Thyroid gland (tissue), 4 donors: ENCODE results near the gene ULK4. TPM values are rescaled to one million over a fixed set of nuclear protein-coding genes. Genes with fewer than 3 reads are reported as not detected.

Experiments
- DNase-seq, 2 donors: peaks; one replicate each; pipeline ENCODE4 v3.0.0-alpha.2; 2019
- H3K27ac ChIP-seq, 3 donors: fragments of 200-600 bp; sonication (generic); 1 replicate in 2 of 3; 2 replicates in 1 of 3; pipeline ENCODE4 v1.5.1; 2016 to 2019; ENCODE audit warnings: mild to moderate bottlenecking in 1 of 3, moderate library complexity in 1 of 3
- H3K27me3 ChIP-seq: fragments of 200-600 bp; sonication (generic); one replicate; pipeline ENCODE4 v1.5.1; 2019
- H3K36me3 ChIP-seq, 2 donors: fragments of 200-600 bp; sonication (generic); one replicate each; pipeline ENCODE4 v1.5.1; 2016 to 2019
- H3K4me1 ChIP-seq, 2 donors: fragments of 200-600 bp; sonication (generic); one replicate each; pipeline ENCODE4 v1.5.1; 2017 to 2019
- H3K4me3 ChIP-seq, 3 donors: fragments of 200-600 bp; sonication (generic); replicated peaks in 1 of 3; 1 replicate in 2 of 3; 2 replicates in 1 of 3; pipeline ENCODE4 v1.5.1; 2016; ENCODE audit warnings: mild to moderate bottlenecking in 1 of 3
- H3K9me3 ChIP-seq: fragments of 200-600 bp; sonication (generic); one replicate; pipeline ENCODE4 v1.5.1; 2017
- POLR2A ChIP-seq, 2 donors: fragments of 450-650 bp; IDR thresholded peaks; one replicate each; pipeline ENCODE4 v1.6.1; 2017; ENCODE audit warnings: antibody characterized with exemption in 2 of 2, mild to moderate bottlenecking in 2 of 2, moderate library complexity in 1 of 2
- WGBS, 2 donors: methylation state at CpG; one replicate each; pipeline ENCODE4 v1.1.5; 2017; 5-methylcytosine and 5-hydroxymethylcytosine counted together
- intact Hi-C: fragments of 100-400 bp; cut with DNase I; formaldehyde crosslinking; loops from one replicate; pipeline ENCODE4 v1.15.1; 2023
- total RNA-seq, 4 donors: library from RNA; depleted of rRNA; stranded (reverse); fragments of >200 nt; gene quantifications; one replicate each; pipeline ENCODE4 v1.2.3, GENCODE V29; 2016
- TF ChIP-seq, protein P1 (sequence below), 6 experiments: fragments of 200-600 bp in 3 of 6; fragments of 450-650 bp in 3 of 6; sonication (generic) in 3 of 6; IDR thresholded peaks; one replicate each; pipeline ENCODE4 v1.5.1; 2016 to 2019; ENCODE audit warnings: antibody characterized with exemption in 6 of 6, mild to moderate bottlenecking in 2 of 6, inconsistent platforms in 1 of 6, moderate library complexity in 1 of 6

ULK4 gene
- total RNA-seq, 4 donors from 2014 or later = 18.7 to 58.2 (median 43.3) TPM

DNA sequence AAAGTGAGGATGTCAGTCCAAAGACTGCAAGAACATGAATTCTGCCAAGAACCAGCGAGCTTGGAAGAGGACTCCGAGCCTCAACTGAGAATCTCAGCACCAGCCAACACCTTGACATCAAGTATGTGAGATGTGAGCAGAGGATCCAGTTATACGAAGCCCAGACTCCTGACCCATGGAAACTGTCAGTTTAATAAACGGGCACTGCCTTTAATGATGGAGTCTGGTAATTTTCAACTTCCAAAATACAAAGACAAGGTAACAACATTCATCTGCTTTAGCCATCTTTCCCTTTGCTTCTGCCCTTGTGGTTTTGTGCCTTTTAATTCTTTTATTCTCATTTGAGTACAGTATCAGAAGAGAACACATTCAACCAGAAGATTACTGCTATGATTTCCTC, 211.9 kb downstream of the ULK4 start:
- Histone ChIP-seq H3K4me1 (no peaks in the 10 kb centered on the region), H3K27ac (no peak overlapping the region), H3K27me3 (no peaks in the 10 kb centered on the region), H3K4me3 (no peak overlapping the region), H3K36me3 (no peaks in the 10 kb centered on the region), H3K9me3 (no peaks in the 10 kb centered on the region)
- DNase-seq = no peak
- TF ChIP-seq POLR2A (IDR thresholded peaks at IDR 0.05) = no peak
- TF ChIP-seq, protein P1, sequence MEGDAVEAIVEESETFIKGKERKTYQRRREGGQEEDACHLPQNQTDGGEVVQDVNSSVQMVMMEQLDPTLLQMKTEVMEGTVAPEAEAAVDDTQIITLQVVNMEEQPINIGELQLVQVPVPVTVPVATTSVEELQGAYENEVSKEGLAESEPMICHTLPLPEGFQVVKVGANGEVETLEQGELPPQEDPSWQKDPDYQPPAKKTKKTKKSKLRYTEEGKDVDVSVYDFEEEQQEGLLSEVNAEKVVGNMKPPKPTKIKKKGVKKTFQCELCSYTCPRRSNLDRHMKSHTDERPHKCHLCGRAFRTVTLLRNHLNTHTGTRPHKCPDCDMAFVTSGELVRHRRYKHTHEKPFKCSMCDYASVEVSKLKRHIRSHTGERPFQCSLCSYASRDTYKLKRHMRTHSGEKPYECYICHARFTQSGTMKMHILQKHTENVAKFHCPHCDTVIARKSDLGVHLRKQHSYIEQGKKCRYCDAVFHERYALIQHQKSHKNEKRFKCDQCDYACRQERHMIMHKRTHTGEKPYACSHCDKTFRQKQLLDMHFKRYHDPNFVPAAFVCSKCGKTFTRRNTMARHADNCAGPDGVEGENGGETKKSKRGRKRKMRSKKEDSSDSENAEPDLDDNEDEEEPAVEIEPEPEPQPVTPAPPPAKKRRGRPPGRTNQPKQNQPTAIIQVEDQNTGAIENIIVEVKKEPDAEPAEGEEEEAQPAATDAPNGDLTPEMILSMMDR (IDR thresholded peaks at IDR 0.05) = no peak
- WGBS, 2 donors = 90 to 96% methylated on average over 4 of the region's 4 CpGs
- intact Hi-C loops = no loop called here

DNA sequence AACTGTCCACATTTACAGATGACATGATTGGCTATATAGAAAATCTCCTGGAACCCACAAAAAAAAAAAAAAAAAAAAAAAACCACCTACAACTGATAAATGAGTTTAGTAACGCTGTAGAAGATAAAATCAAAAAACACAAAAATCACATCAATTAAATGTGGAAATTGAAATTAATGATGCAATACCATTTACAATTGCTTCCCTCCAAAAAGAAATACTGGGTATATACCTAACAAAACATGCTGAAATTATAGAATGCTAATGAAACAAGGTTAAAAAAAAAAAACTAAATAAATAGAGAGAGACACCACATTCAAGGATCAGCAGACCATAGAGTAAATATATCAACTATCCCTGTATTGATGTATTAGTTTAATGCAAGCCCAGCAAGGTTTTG, 215.7 kb downstream of the ULK4 start:
- Histone ChIP-seq H3K36me3 (no peaks in the 10 kb centered on the region), H3K9me3 (no peaks in the 10 kb centered on the region), H3K4me1 (no peaks in the 10 kb centered on the region), H3K4me3 (no peak overlapping the region), H3K27ac (no peak overlapping the region), H3K27me3 (no peaks in the 10 kb centered on the region)
- intact Hi-C loops = no loop called here
- 98 to 100% methylated on average over 1 of the region's 1 CpG for WGBS, 2 donors
- TF ChIP-seq, protein P1 (IDR thresholded peaks at IDR 0.05) = no peak
- no peak for TF ChIP-seq POLR2A (IDR thresholded peaks at IDR 0.05)
- DNase-seq = no peak

DNA sequence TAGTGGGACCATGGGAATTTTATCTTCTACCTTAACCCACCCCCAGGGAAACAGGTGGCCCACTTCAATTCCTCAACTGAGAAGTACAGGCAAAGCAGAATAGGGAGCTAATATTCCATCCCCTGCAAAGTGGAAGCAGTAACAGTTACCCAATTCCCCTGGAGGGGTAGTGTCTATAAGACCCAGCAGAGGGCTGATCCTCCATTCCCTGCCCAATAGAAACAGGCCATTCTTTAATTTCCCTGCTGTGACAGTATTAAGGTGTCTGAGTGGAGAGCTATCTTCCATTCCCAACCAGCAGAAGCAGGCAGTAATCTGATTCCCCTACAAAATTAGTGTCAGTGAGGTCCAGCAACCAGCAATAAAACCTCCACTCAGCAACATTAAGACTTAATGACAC, 219.8 kb downstream of the ULK4 start:
- no peaks in the 10 kb centered on the region for H3K9me3 ChIP-seq
- no peak for TF ChIP-seq POLR2A (IDR thresholded peaks at IDR 0.05)
- TF ChIP-seq, protein P1 (IDR thresholded peaks at IDR 0.05) = no peak
- H3K4me1 ChIP-seq = no peaks in the 10 kb centered on the region
- intact Hi-C loops = no loop called here
- no peak for DNase-seq
- no peak overlapping the region for H3K27ac ChIP-seq
- H3K27me3 ChIP-seq = no peaks in the 10 kb centered on the region
- H3K4me3 ChIP-seq = no peak overlapping the region
- H3K36me3 ChIP-seq = no peaks in the 10 kb centered on the region

DNA sequence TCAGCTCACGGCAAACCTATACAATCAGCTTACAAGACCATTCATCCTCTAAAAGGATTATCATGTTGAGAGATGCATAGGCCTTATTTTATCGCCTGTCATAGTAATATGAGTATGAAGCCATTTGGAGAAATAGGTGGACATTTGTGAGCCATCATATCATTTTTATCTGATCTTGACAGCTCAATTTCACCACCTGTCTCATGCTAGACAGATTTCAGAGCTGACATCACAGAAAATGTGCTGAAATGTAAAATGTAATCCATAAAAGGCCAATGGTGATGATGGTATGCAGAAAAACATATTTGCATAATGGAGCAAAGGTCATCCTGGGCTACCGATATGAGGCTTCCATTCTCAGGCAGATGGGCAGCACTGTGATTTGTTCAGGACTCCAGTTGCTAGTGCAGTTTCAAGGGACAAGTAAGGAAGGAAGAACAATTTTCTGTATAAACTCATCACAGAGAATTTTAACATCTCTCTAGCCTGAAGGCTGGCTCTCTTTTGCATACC, 221.5 kb downstream of the ULK4 start:
- H3K4me1 ChIP-seq = no peaks in the 10 kb centered on the region
- no peaks in the 10 kb centered on the region for H3K36me3 ChIP-seq
- H3K4me3 ChIP-seq = no peak overlapping the region
- intact Hi-C loops = no loop called here
- TF ChIP-seq, protein P1 (IDR thresholded peaks at IDR 0.05) = no peak
- TF ChIP-seq POLR2A (IDR thresholded peaks at IDR 0.05) = no peak
- no peaks in the 10 kb centered on the region for H3K9me3 ChIP-seq
- no peak for DNase-seq
- no peak overlapping the region for H3K27ac ChIP-seq
- 91 to 93% methylated on average over 3 of the region's 3 CpGs for WGBS, 2 donors
- H3K27me3 ChIP-seq = no peaks in the 10 kb centered on the region

DNA sequence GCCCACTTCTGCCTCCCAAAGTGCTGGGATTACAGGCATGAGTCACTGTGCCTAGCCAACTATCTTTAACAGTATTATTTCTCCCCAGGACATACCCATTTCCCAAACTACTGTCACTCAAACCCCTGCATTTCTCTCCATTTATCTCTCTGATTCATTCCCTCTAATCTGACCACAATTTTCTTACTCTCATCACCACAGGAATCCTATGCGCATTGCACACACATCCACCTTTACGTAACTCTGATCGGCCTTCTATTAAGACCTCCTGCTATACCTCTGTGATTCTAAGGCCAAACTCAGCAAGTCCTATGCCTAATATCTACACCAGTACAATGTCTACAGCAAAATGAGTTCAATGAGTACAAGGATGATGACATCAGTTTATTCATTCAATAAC, 235.0 kb downstream of the ULK4 start:
- no peak overlapping the region for H3K4me3 ChIP-seq
- H3K36me3 ChIP-seq = no peaks in the 10 kb centered on the region
- no peak for TF ChIP-seq POLR2A (IDR thresholded peaks at IDR 0.05)
- WGBS, 2 donors = 98% methylated on average over 3 of the region's 3 CpGs
- H3K4me1 ChIP-seq = peaks cover 13 to 15% of the 10 kb centered on the region in 2 donors
- H3K9me3 ChIP-seq = no peaks in the 10 kb centered on the region
- no peaks in the 10 kb centered on the region for H3K27me3 ChIP-seq
- DNase-seq = no peak
- intact Hi-C loops = no loop called here
- H3K27ac ChIP-seq = no peak overlapping the region

DNA sequence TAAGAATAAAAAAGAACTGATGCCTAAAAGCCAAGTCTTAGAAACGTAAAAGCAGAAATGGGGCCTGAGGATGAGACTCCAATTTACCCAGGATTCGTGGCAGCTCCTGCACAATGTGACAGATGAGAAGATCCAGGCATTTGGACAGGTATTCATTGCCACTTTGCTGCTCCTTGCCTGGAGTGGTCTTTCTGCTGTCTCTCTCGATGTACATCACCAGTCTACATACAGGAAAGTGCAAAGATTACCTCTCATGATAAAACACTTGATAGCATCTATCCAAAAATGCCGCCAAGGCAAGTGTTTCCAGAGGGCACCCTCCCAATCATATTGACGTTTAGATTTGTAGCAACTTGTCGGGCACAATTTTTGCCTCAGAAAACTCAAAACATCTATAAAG, 244.3 kb downstream of the ULK4 start:
- no peak overlapping the region for H3K27ac ChIP-seq
- H3K4me3 ChIP-seq = no peak overlapping the region
- no peaks in the 10 kb centered on the region for H3K27me3 ChIP-seq
- intact Hi-C loops = no loop called here
- DNase-seq = no peak
- WGBS, 2 donors = 86 to 87% methylated on average over 6 of the region's 6 CpGs
- H3K9me3 ChIP-seq = no peaks in the 10 kb centered on the region
- H3K4me1 ChIP-seq = no peaks in the 10 kb centered on the region
- no peak for TF ChIP-seq POLR2A (IDR thresholded peaks at IDR 0.05)
- H3K36me3 ChIP-seq = no peaks in the 10 kb centered on the region
